Smooth muscle cell (in vitro differentiated cells): ENCODE data around the gene AAK1. TPM values are rescaled to one million over a fixed set of nuclear protein-coding genes. Genes with fewer than 3 reads are reported as not detected.
"Not testable (repeated sequence)": the region's sequence is repeated elsewhere in the genome, so short reads cannot be mapped to it uniquely, and the experiment has no call there.

Experiments
- DNase-seq: peaks from one replicate; lab custom pipeline; 2025; ENCODE audit not compliant: unreplicated experiment; lab: John Stamatoyannopoulos, UW
- H2AFZ ChIP-seq: fragments of 200-600 bp; sonication (generic); 2 replicates; pipeline ENCODE4 v1.6.0; 2016; ENCODE audit warnings: antibody characterized with exemption, low read depth, mild to moderate bottlenecking
- H3F3A ChIP-seq: fragments of 200-600 bp; sonication (generic); 2 replicates; pipeline ENCODE4 v1.6.0; 2017; ENCODE audit warnings: antibody characterized with exemption, low read depth
- H3K27ac ChIP-seq: fragments of 200-600 bp; sonication (generic); 2 replicates; pipeline ENCODE4 v1.5.1; 2016; ENCODE audit warnings: low read depth, mild to moderate bottlenecking
- H3K27me3 ChIP-seq: fragments of 200-600 bp; sonication (generic); 2 replicates; pipeline ENCODE4 v1.6.1; 2016; ENCODE audit warnings: low read depth, mild to moderate bottlenecking
- H3K36me3 ChIP-seq: fragments of 200-600 bp; sonication (generic); 2 replicates; pipeline ENCODE4 v1.5.1; 2016; ENCODE audit warnings: low read depth
- H3K4me1 ChIP-seq: fragments of 200-600 bp; sonication (generic); 2 replicates; pipeline ENCODE4 v1.5.1; 2016; ENCODE audit warnings: low read depth
- H3K4me2 ChIP-seq: fragments of 200-600 bp; sonication (generic); 2 replicates; pipeline ENCODE4 v1.6.0; 2016; ENCODE audit warnings: mild to moderate bottlenecking
- H3K4me3 ChIP-seq: fragments of 200-600 bp; sonication (generic); 2 replicates; pipeline ENCODE4 v1.5.1; 2016; ENCODE audit warnings: mild to moderate bottlenecking
- H3K79me2 ChIP-seq: fragments of 200-600 bp; sonication (generic); 2 replicates; pipeline ENCODE4 v1.6.0; 2016; ENCODE audit warnings: low read depth, mild to moderate bottlenecking
- H3K9ac ChIP-seq: fragments of 200-600 bp; sonication (generic); 2 replicates; pipeline ENCODE4 v1.6.0; 2016; ENCODE audit warnings: low read depth
- H3K9me3 ChIP-seq: fragments of 200-600 bp; sonication (generic); replicated peaks from 2 replicates; pipeline ENCODE4 v1.5.1; 2016; ENCODE audit warnings: low read depth
- H4K20me1 ChIP-seq: fragments of 200-600 bp; sonication (generic); 2 replicates; pipeline ENCODE4 v1.6.0; 2016; ENCODE audit warnings: low read depth
- CTCF ChIP-seq: fragments of 200-600 bp; sonication (generic); IDR thresholded peaks from 2 replicates; pipeline ENCODE4 v1.5.1; 2017; ENCODE audit warnings: borderline replicate concordance, mild to moderate bottlenecking, antibody characterized with exemption; ENCODE audit not compliant: insufficient read depth, poor library complexity, severe bottlenecking
- WGBS: methylation state at CpG from one replicate; pipeline ENCODE4 v1.1.7; 2016; ENCODE audit warnings: low lambda C conversion rate; 5-methylcytosine and 5-hydroxymethylcytosine counted together
- polyA plus RNA-seq: library from polyadenylated mRNA; unstranded; fragments of >200 nt; fragmentation: Nextera tagmentation; extraction: Ambion mirVana; gene quantifications from 2 replicates; pipeline ENCODE4 v1.2.1, GENCODE V29; 2016
- total RNA-seq: library from RNA; depleted of rRNA; stranded (reverse); fragments of >200 nt; gene quantifications from 2 replicates; pipeline ENCODE4 v1.2.3, GENCODE V29; 2014

AAK1 gene
- total and polyA plus RNA-seq, 2 experiments from 2014 or later, result 26.9 to 47.7 TPM

- Histone ChIP-seq H4K20me1 (no peaks in the 10 kb centered on the region), H3K4me1 (peaks cover 6% of the 10 kb centered on the region), H3K36me3 (no peaks in the 10 kb centered on the region), H3K9ac (no peak overlapping the region), H3F3A (no peaks in the 10 kb centered on the region), H2AFZ (no peak overlapping the region), H3K27me3 (no peaks in the 10 kb centered on the region), H3K9me3 (no peaks in the 10 kb centered on the region), H3K4me3 (no peak overlapping the region), H3K4me2 (no peak overlapping the region), H3K79me2 (no peaks in the 10 kb centered on the region), H3K27ac (no peak overlapping the region)
- TF ChIP-seq CTCF, result no peak
- DNase-seq, result no peak
- WGBS, result 23% methylated on average over 6 of the region's 6 CpGs
Measured at GRCh38 chr2:69450735-69451416, 192.7 kb downstream of the AAK1 start.

- Histone ChIP-seq H3K27me3 (no peaks in the 10 kb centered on the region), H3K9ac (no peak overlapping the region), H3K36me3 (no peaks in the 10 kb centered on the region), H4K20me1 (no peaks in the 10 kb centered on the region), H3K4me2 (no peak overlapping the region), H3K9me3 (no peaks in the 10 kb centered on the region), H3K4me1 (peaks cover 6% of the 10 kb centered on the region), H3K27ac (no peak overlapping the region), H3K4me3 (no peak overlapping the region), H3K79me2 (no peaks in the 10 kb centered on the region), H3F3A (no peaks in the 10 kb centered on the region), H2AFZ (no peak overlapping the region)
- 40% methylated on average over 5 of the region's 5 CpGs for WGBS
- DNase-seq, result no peak
- no peak for TF ChIP-seq CTCF
Measured at GRCh38 chr2:69449906-69450305, 193.6 kb downstream of the AAK1 start.

GRCh38 chr2:69443673-69444072 is 199.9 kb downstream of the AAK1 start:
- H3K4me3 ChIP-seq, H3K9ac ChIP-seq, H2AFZ ChIP-seq, H3K9me3 ChIP-seq, DNase-seq, H3K27ac ChIP-seq, H3K79me2 ChIP-seq, H3F3A ChIP-seq, H4K20me1 ChIP-seq, H3K27me3 ChIP-seq, H3K36me3 ChIP-seq, H3K4me1 ChIP-seq, H3K4me2 ChIP-seq: not testable (repeated sequence)
- 49% methylated on average over 3 of the region's 3 CpGs for WGBS

GRCh38 chr2:69439499-69439898 is 204.0 kb downstream of the AAK1 start:
- H2AFZ ChIP-seq, H3K27ac ChIP-seq, H3F3A ChIP-seq, H3K36me3 ChIP-seq, H3K4me3 ChIP-seq, H3K27me3 ChIP-seq, H4K20me1 ChIP-seq, H3K9me3 ChIP-seq, H3K4me2 ChIP-seq, DNase-seq, H3K9ac ChIP-seq: not testable (repeated sequence)
- Histone ChIP-seq H3K4me1 (peaks cover 11% of the 10 kb centered on the region), H3K79me2 (peaks cover 22% of the 10 kb centered on the region)
- 100% methylated on average over 2 of the region's 2 CpGs for WGBS
